ENCODE measurements around the gene DCPS.
"Not testable (repeated sequence)": the region's sequence is repeated elsewhere in the genome, so short reads cannot be mapped to it uniquely, and the experiment has no call there.

DCPS gene

GRCh38 chr11:126303623-126304456 is at the start of gene DCPS:
Gene DCPS (plus strand): TSS chr11:126304060. CDS start chr11:126304081, 21 bp downstream.
- Histone ChIP-seq H3K4me1 (ENCODE audit: insufficient read depth, low read length) (peaks cover 6% of the 10 kb centered on the region), H3K36me3 (ENCODE audit: insufficient read depth, low read length) (peaks cover 14% of the 10 kb centered on the region), H3K27me3 (ENCODE audit: control insufficient read depth in 1 of 2, insufficient read depth in 2 of 2, low read length in 2 of 2) (no peaks in the 10 kb centered on the region), H3K27ac (ENCODE audit: low read depth, low read length) (peak within 1 kb of the TSS; percentile 94), H3K4me3 (ENCODE audit: low read depth in 1 of 2, low read length in 2 of 2) (peak within 1 kb of the TSS; percentile 54 to 91), H3K9me3 (ENCODE audit: low read length) (no peaks in the 10 kb centered on the region), H3K9ac (ENCODE audit: low read length) (peak within 1 kb of the TSS; percentile 90)

- H3K9me3 ChIP-seq (ENCODE audit: low read length): no peaks in the 10 kb centered on the region
- H3K27me3 ChIP-seq (ENCODE audit: control insufficient read depth in 1 of 2, insufficient read depth in 2 of 2, low read length in 2 of 2): no peaks in the 10 kb centered on the region
- H3K4me1 ChIP-seq (ENCODE audit: insufficient read depth, low read length): no peaks in the 10 kb centered on the region
- no peak overlapping the region for H3K9ac ChIP-seq (ENCODE audit: low read length)
- H3K27ac ChIP-seq (ENCODE audit: low read depth, low read length): no peak overlapping the region
- no peak overlapping the region for H3K4me3 ChIP-seq (ENCODE audit: low read depth in 1 of 2, low read length in 2 of 2)
- H3K36me3 ChIP-seq (ENCODE audit: insufficient read depth, low read length): peaks cover 17% of the 10 kb centered on the region
These were observed 49.0 kb upstream of the DCPS start for GRCh38 chr11:126254819-126255218.

GRCh38 chr11:126255507-126255906 is 48.4 kb upstream of the DCPS start:
- not testable (repeated sequence) for H3K4me1 ChIP-seq (ENCODE audit: insufficient read depth, low read length); H3K9me3 ChIP-seq (ENCODE audit: low read length); H3K27me3 ChIP-seq (ENCODE audit: control insufficient read depth in 1 of 2, insufficient read depth in 2 of 2, low read length in 2 of 2); H3K4me3 ChIP-seq (ENCODE audit: low read depth in 1 of 2, low read length in 2 of 2); H3K9ac ChIP-seq (ENCODE audit: low read length); H3K27ac ChIP-seq (ENCODE audit: low read depth, low read length)
- peaks cover 17% of the 10 kb centered on the region for H3K36me3 ChIP-seq (ENCODE audit: insufficient read depth, low read length)

GRCh38 chr11:126256216-126256615 is 47.6 kb upstream of the DCPS start:
- Histone ChIP-seq H3K4me3 (ENCODE audit: low read depth in 1 of 2, low read length in 2 of 2) (no peak overlapping the region), H3K27ac (ENCODE audit: low read depth, low read length) (no peak overlapping the region), H3K9ac (ENCODE audit: low read length) (no peak overlapping the region), H3K9me3 (ENCODE audit: low read length) (no peaks in the 10 kb centered on the region), H3K36me3 (ENCODE audit: insufficient read depth, low read length) (peaks cover 17% of the 10 kb centered on the region), H3K4me1 (ENCODE audit: insufficient read depth, low read length) (no peaks in the 10 kb centered on the region), H3K27me3 (ENCODE audit: control insufficient read depth in 1 of 2, insufficient read depth in 2 of 2, low read length in 2 of 2) (no peaks in the 10 kb centered on the region)

- Histone ChIP-seq H3K27me3 (ENCODE audit: control insufficient read depth in 1 of 2, insufficient read depth in 2 of 2, low read length in 2 of 2) (no peaks in the 10 kb centered on the region), H3K4me3 (ENCODE audit: low read depth in 1 of 2, low read length in 2 of 2) (no peak overlapping the region), H3K9me3 (ENCODE audit: low read length) (no peaks in the 10 kb centered on the region), H3K27ac (ENCODE audit: low read depth, low read length) (no peak overlapping the region), H3K36me3 (ENCODE audit: insufficient read depth, low read length) (peaks cover 20% of the 10 kb centered on the region), H3K9ac (ENCODE audit: low read length) (no peak overlapping the region), H3K4me1 (ENCODE audit: insufficient read depth, low read length) (no peaks in the 10 kb centered on the region)
These were observed 46.7 kb upstream of the DCPS start for GRCh38 chr11:126257144-126257543.

- Histone ChIP-seq H3K9me3 (ENCODE audit: low read length) (no peaks in the 10 kb centered on the region), H3K4me1 (ENCODE audit: insufficient read depth, low read length) (no peaks in the 10 kb centered on the region), H3K27ac (ENCODE audit: low read depth, low read length) (no peak overlapping the region), H3K27me3 (ENCODE audit: control insufficient read depth in 1 of 2, insufficient read depth in 2 of 2, low read length in 2 of 2) (no peaks in the 10 kb centered on the region), H3K9ac (ENCODE audit: low read length) (no peak overlapping the region), H3K36me3 (ENCODE audit: insufficient read depth, low read length) (peaks cover 26% of the 10 kb centered on the region), H3K4me3 (ENCODE audit: low read depth in 1 of 2, low read length in 2 of 2) (no peak overlapping the region)
These were observed 46.1 kb upstream of the DCPS start for GRCh38 chr11:126257764-126258163.

- no peak overlapping the region for H3K9ac ChIP-seq (ENCODE audit: low read length)
- H3K4me3 ChIP-seq (ENCODE audit: low read depth in 1 of 2, low read length in 2 of 2): no peak overlapping the region
- H3K27ac ChIP-seq (ENCODE audit: low read depth, low read length): no peak overlapping the region
- no peaks in the 10 kb centered on the region for H3K27me3 ChIP-seq (ENCODE audit: control insufficient read depth in 1 of 2, insufficient read depth in 2 of 2, low read length in 2 of 2)
- peaks cover 61% of the 10 kb centered on the region for H3K36me3 ChIP-seq (ENCODE audit: insufficient read depth, low read length)
- no peaks in the 10 kb centered on the region for H3K9me3 ChIP-seq (ENCODE audit: low read length)
- H3K4me1 ChIP-seq (ENCODE audit: insufficient read depth, low read length): peaks cover 3% of the 10 kb centered on the region
These were observed 41.6 kb upstream of the DCPS start for GRCh38 chr11:126262216-126262615.

- Histone ChIP-seq H3K27me3 (ENCODE audit: control insufficient read depth in 1 of 2, insufficient read depth in 2 of 2, low read length in 2 of 2) (no peaks in the 10 kb centered on the region), H3K9ac (ENCODE audit: low read length) (no peak overlapping the region), H3K9me3 (ENCODE audit: low read length) (no peaks in the 10 kb centered on the region), H3K4me3 (ENCODE audit: low read depth in 1 of 2, low read length in 2 of 2) (no peak overlapping the region), H3K4me1 (ENCODE audit: insufficient read depth, low read length) (peaks cover 13% of the 10 kb centered on the region), H3K36me3 (ENCODE audit: insufficient read depth, low read length) (peaks cover 55% of the 10 kb centered on the region), H3K27ac (ENCODE audit: low read depth, low read length) (no peak overlapping the region)
These were observed 40.4 kb upstream of the DCPS start for GRCh38 chr11:126263489-126263888.

- Histone ChIP-seq H3K27me3 (ENCODE audit: control insufficient read depth in 1 of 2, insufficient read depth in 2 of 2, low read length in 2 of 2) (no peaks in the 10 kb centered on the region), H3K36me3 (ENCODE audit: insufficient read depth, low read length) (peaks cover 55% of the 10 kb centered on the region), H3K4me3 (ENCODE audit: low read depth in 1 of 2, low read length in 2 of 2) (no peak overlapping the region)
These were observed 38.0 kb upstream of the DCPS start for GRCh38 chr11:126265811-126266210.

GRCh38 chr11:126267650-126268049 is 36.2 kb upstream of the DCPS start:
- Histone ChIP-seq H3K4me1 (ENCODE audit: insufficient read depth, low read length) (peaks cover 18% of the 10 kb centered on the region), H3K9ac (ENCODE audit: low read length) (peak overlapping the region; percentile 41), H3K4me3 (ENCODE audit: low read depth in 1 of 2, low read length in 2 of 2) (peak overlapping the region; percentile 58 to 67), H3K9me3 (ENCODE audit: low read length) (no peaks in the 10 kb centered on the region), H3K27me3 (ENCODE audit: control insufficient read depth in 1 of 2, insufficient read depth in 2 of 2, low read length in 2 of 2) (no peaks in the 10 kb centered on the region), H3K36me3 (ENCODE audit: insufficient read depth, low read length) (peaks cover 48% of the 10 kb centered on the region), H3K27ac (ENCODE audit: low read depth, low read length) (peak overlapping the region; percentile 57)

More at GRCh38 chr11:126265811-126266210, 38.0 kb upstream of the DCPS start:
- H3K4me1 ChIP-seq (ENCODE audit: insufficient read depth, low read length): peaks cover 18% of the 10 kb centered on the region
- H3K9ac ChIP-seq (ENCODE audit: low read length): no peak overlapping the region
- no peaks in the 10 kb centered on the region for H3K9me3 ChIP-seq (ENCODE audit: low read length)
- H3K27ac ChIP-seq (ENCODE audit: low read depth, low read length): no peak overlapping the region

- Histone ChIP-seq H3K9ac (ENCODE audit: low read length) (peak overlapping the region; percentile 41), H3K9me3 (ENCODE audit: low read length) (no peaks in the 10 kb centered on the region), H3K4me3 (ENCODE audit: low read depth in 1 of 2, low read length in 2 of 2) (peak overlapping the region; percentile 58 to 67), H3K36me3 (ENCODE audit: insufficient read depth, low read length) (peaks cover 49% of the 10 kb centered on the region), H3K27me3 (ENCODE audit: control insufficient read depth in 1 of 2, insufficient read depth in 2 of 2, low read length in 2 of 2) (no peaks in the 10 kb centered on the region), H3K4me1 (ENCODE audit: insufficient read depth, low read length) (peaks cover 18% of the 10 kb centered on the region), H3K27ac (ENCODE audit: low read depth, low read length) (peak overlapping the region; percentile 64)
These were observed 35.5 kb upstream of the DCPS start for GRCh38 chr11:126268361-126268707.
